IMR-90 (cell line): ENCODE data around the gene RYR3. TPM values are rescaled to one million over a fixed set of nuclear protein-coding genes. Genes with fewer than 3 reads are reported as not detected.

ENCODE experiments used
- ATAC-seq: fragments of 200-7000 bp; cut with Tn5 transposase; 2 replicates; pipeline ENCODE4 v1.9.1; 2020; ENCODE audit warnings: low read depth, mild to moderate bottlenecking, moderate library complexity
- BruUV-seq: library from RNA; stranded (reverse); fragments of 400-500 nt; replicated peaks from 2 replicates; lab custom pipeline; 2021; lab: Mats Ljungman, UMichigan
- CTCF ChIA-PET: fragments of 300-600 bp; formaldehyde crosslinking; extraction: SDS; loops from one replicate; lab custom pipeline; 2021; ENCODE audit warnings: antibody characterized with exemption; lab: Yijun Ruan, JAX
- POLR2A ChIA-PET: fragments of 300-600 bp; sonication (Branson Sonifier 250); formaldehyde crosslinking; loops from one replicate; lab custom pipeline; 2022; ENCODE audit warnings: antibody characterized with exemption; ENCODE audit not compliant: unreplicated experiment; lab: Charles Lee
- DNase-seq: peaks from one replicate; pipeline ENCODE4 v3.0.0; 2013
- H2AFZ ChIP-seq: replicated peaks from 2 replicates; pipeline ENCODE3; 2013; ENCODE audit warnings: low read length, mild to moderate bottlenecking; ENCODE audit not compliant: poor library complexity
- H2AK5ac ChIP-seq: 2 replicates; pipeline ENCODE4 v1.6.1; 2013; ENCODE audit warnings: low read depth, low read length, inconsistent platforms
- H2AK9ac ChIP-seq: replicated peaks from 2 replicates; pipeline ENCODE3; 2013; ENCODE audit warnings: mild to moderate bottlenecking, low read depth, low read length, moderate library complexity; ENCODE audit not compliant: poor library complexity
- H2BK120ac ChIP-seq: 2 replicates; pipeline ENCODE4 v1.6.1; 2013; ENCODE audit warnings: low read depth, low read length, inconsistent platforms
- H2BK15ac ChIP-seq: 3 replicates; pipeline ENCODE4 v1.6.1; 2013; ENCODE audit warnings: low read depth, low read length, inconsistent platforms
- H2BK20ac ChIP-seq: 2 replicates; pipeline ENCODE4 v1.6.1; 2013; ENCODE audit warnings: low read depth, mild to moderate bottlenecking, inconsistent platforms, low read length, moderate library complexity
- H2BK5ac ChIP-seq: 2 replicates; pipeline ENCODE4 v1.6.1; 2013; ENCODE audit warnings: mild to moderate bottlenecking, low read depth, low read length, inconsistent platforms; ENCODE audit not compliant: poor library complexity, severe bottlenecking
- H3K14ac ChIP-seq: replicated peaks from 2 replicates; pipeline ENCODE4 v1.6.1; 2013; ENCODE audit warnings: low read depth, low read length, inconsistent platforms
- H3K18ac ChIP-seq: 2 replicates; pipeline ENCODE4 v1.6.1; 2013; ENCODE audit warnings: low read depth, low read length, control low read depth
- H3K23ac ChIP-seq: 2 replicates; pipeline ENCODE4 v1.6.1; 2013; ENCODE audit warnings: low read depth, low read length, inconsistent platforms
- H3K27ac ChIP-seq: 2 replicates; pipeline ENCODE4 v1.5.1; 2013; ENCODE audit warnings: mild to moderate bottlenecking, control low read depth, low read length; ENCODE audit not compliant: insufficient read depth
- H3K27me3 ChIP-seq: 2 replicates; pipeline ENCODE4 v1.6.1; 2013; ENCODE audit warnings: low read length; ENCODE audit not compliant: control insufficient read depth, insufficient read depth
- H3K36me3 ChIP-seq: 2 replicates; pipeline ENCODE4 v1.6.1; 2013; ENCODE audit warnings: low read length, mixed read lengths; ENCODE audit not compliant: control insufficient read depth, insufficient read depth
- H3K4ac ChIP-seq: 2 replicates; pipeline ENCODE4 v1.6.1; 2013; ENCODE audit warnings: low read depth, low read length, inconsistent platforms
- H3K4me1 ChIP-seq: 2 replicates; pipeline ENCODE4 v1.6.1; 2013; ENCODE audit warnings: low read length, mixed read lengths; ENCODE audit not compliant: control insufficient read depth, insufficient read depth
- H3K4me2 ChIP-seq: 2 replicates; pipeline ENCODE4 v1.6.1; 2013; ENCODE audit warnings: low read depth, mild to moderate bottlenecking, control low read depth, low read length, moderate library complexity
- H3K4me3 ChIP-seq: 2 replicates; pipeline ENCODE4 v1.5.1; 2013; ENCODE audit warnings: low read depth, mild to moderate bottlenecking, control low read depth, low read length, moderate library complexity; ENCODE audit not compliant: insufficient read depth
- H3K56ac ChIP-seq: 2 replicates; pipeline ENCODE4 v1.6.1; 2013; ENCODE audit warnings: low read length, inconsistent platforms; ENCODE audit not compliant: insufficient read depth; ENCODE audit errors: extremely low read depth
- H3K79me1 ChIP-seq, 2 experiments: 2 replicates each; pipeline ENCODE4 v1.6.1; 2013; ENCODE audit warnings: low read length in 2 of 2, inconsistent platforms in 1 of 2, low read depth in 1 of 2
- H3K9ac ChIP-seq: 2 replicates; pipeline ENCODE4 v1.6.1; 2013; ENCODE audit warnings: low read depth, low read length, control low read depth
- H3K9me1 ChIP-seq: 2 replicates; pipeline ENCODE4 v1.6.1; 2013; ENCODE audit warnings: low read length, inconsistent platforms; ENCODE audit not compliant: insufficient read depth
- H3K9me3 ChIP-seq: 2 replicates; pipeline ENCODE4 v1.6.1; 2013; ENCODE audit warnings: low read length; ENCODE audit not compliant: control insufficient read depth, insufficient read depth
- H4K20me1 ChIP-seq: 2 replicates; pipeline ENCODE4 v1.6.1; 2013; ENCODE audit warnings: low read length, inconsistent platforms; ENCODE audit not compliant: insufficient read depth
- H4K5ac ChIP-seq: 2 replicates; pipeline ENCODE4 v1.6.1; 2013; ENCODE audit warnings: mild to moderate bottlenecking, low read depth, low read length, control low read depth
- H4K8ac ChIP-seq, 2 experiments: 2 replicates each; pipeline ENCODE4 v1.6.1; 2013; ENCODE audit warnings: low read depth in 2 of 2, low read length in 2 of 2, control low read depth in 1 of 2, inconsistent platforms in 1 of 2
- H4K91ac ChIP-seq: 2 replicates; pipeline ENCODE4 v1.6.1; 2013; ENCODE audit warnings: low read depth, low read length, inconsistent platforms; ENCODE audit not compliant: insufficient read depth
- CHD1 ChIP-seq: IDR thresholded peaks from 2 replicates; pipeline ENCODE4 v1.6.1; 2012; ENCODE audit warnings: low read depth, low read length, improper control_type of control experiment
- MAFK ChIP-seq: IDR thresholded peaks from 2 replicates; pipeline ENCODE4 v1.6.1; 2012; ENCODE audit warnings: low read depth, low read length, improper control_type of control experiment
- SMC3 ChIP-seq: fragments of 150-350 bp; IDR thresholded peaks from 2 replicates; pipeline ENCODE4 v1.6.1; 2016; ENCODE audit warnings: low read depth, mild to moderate bottlenecking, antibody characterized with exemption, low read length, moderate library complexity
- WGBS, 2 experiments: methylation state at CpG; one replicate each; pipeline versions ENCODE4 v1.1.5 to v1.1.7; 2013; ENCODE audit warnings: missing lambda C conversion rate in 2 of 2; ENCODE audit not compliant: insufficient read length in 1 of 2; ENCODE audit errors: extremely low coverage in 2 of 2; 5-methylcytosine and 5-hydroxymethylcytosine counted together
- dilution Hi-C: fragments of 300-500 bp; cut with HindIII; formaldehyde crosslinking; loops from one replicate; pipeline ENCODE4 v1.14.3; 2018; ENCODE audit warnings: low sequenced_read_pairs; ENCODE audit not compliant: unreplicated experiment
- in situ Hi-C: fragments of 300-500 bp; cut with MboI; formaldehyde crosslinking; loops from 3 replicates; pipeline ENCODE4 v1.14.3; 2019; ENCODE audit warnings: low sequenced_read_pairs, inconsistent platforms, mixed read lengths
- intact Hi-C: fragments of 100-400 bp; cut with micrococcal nuclease; formaldehyde crosslinking; loops from 2 replicates; pipeline ENCODE4 v1.10.0; 2022
- polyA plus RNA-seq, 3 experiments: library from polyadenylated mRNA; depleted of rRNA; stranded (reverse); fragments of >200 nt; gene quantifications; 2 replicates each; pipeline ENCODE4 v1.2.3, GENCODE V29; 2012; ENCODE audit warnings: low replicate concordance in 1 of 3
- total RNA-seq: library from RNA; depleted of rRNA; stranded (reverse); fragments of >200 nt; gene quantifications from 2 replicates; pipeline ENCODE4 v1.2.3, GENCODE V29; 2012

Gene RYR3
- total and polyA plus RNA-seq, 2 of the 4 experiments (the other 2 are of a cell fraction): 0.18 TPM; not detected in 1

GRCh38 chr15:33612721-33613304 lies 302.0 kb downstream of the RYR3 start:
- Histone ChIP-seq H4K20me1 (no peaks in the 10 kb centered on the region), H3K9me3 (no peaks in the 10 kb centered on the region), H2BK120ac (no peak overlapping the region), H2BK15ac (no peak overlapping the region), H3K4ac (no peak overlapping the region), H2AK5ac (no peak overlapping the region), H3K36me3 (no peaks in the 10 kb centered on the region), H3K27me3 (peaks cover 2% of the 10 kb centered on the region; the same call in 1 of the 2 replicates), H3K9ac (no peak overlapping the region), H3K9me1 (no peaks in the 10 kb centered on the region), H4K8ac (no peak overlapping the region), H3K4me1 (no peaks in the 10 kb centered on the region), H3K4me3 (no peak overlapping the region), H2BK5ac (no peak overlapping the region), H2AFZ (no peak overlapping the region), H3K56ac (no peak overlapping the region), H3K23ac (no peak overlapping the region), H3K27ac (no peak overlapping the region), H3K4me2 (no peak overlapping the region), H2BK20ac (no peak overlapping the region), H3K14ac (no peak overlapping the region), H3K79me1 (no peaks in the 10 kb centered on the region), H4K5ac (no peak overlapping the region), H4K91ac (no peak overlapping the region), H3K18ac (no peak overlapping the region), H2AK9ac (no peak overlapping the region)
- no peak for ATAC-seq
- in situ Hi-C loops: no loop called here
- TF ChIP-seq CHD1: no peak
- TF ChIP-seq MAFK: no peak
- no peak for TF ChIP-seq SMC3
- dilution Hi-C loops: no loop called here
- POLR2A ChIA-PET: no interaction called here
- WGBS, 2 experiments: 80% methylated on average over 1 of the region's 10 CpGs; no CpG with 5 or more reads in 1 of the 2 experiments
- no peak for DNase-seq
- intact Hi-C loops: no loop called here
- CTCF ChIA-PET: no interaction called here
- no TSS peak for BruUV-seq
